NCI-H69 (cell line): ENCODE data around the gene WNT3.

Source experiments
- DNase-seq: peaks from one replicate; lab custom pipeline; 2025; lab: John Stamatoyannopoulos, UW

WNT3 gene

DNA sequence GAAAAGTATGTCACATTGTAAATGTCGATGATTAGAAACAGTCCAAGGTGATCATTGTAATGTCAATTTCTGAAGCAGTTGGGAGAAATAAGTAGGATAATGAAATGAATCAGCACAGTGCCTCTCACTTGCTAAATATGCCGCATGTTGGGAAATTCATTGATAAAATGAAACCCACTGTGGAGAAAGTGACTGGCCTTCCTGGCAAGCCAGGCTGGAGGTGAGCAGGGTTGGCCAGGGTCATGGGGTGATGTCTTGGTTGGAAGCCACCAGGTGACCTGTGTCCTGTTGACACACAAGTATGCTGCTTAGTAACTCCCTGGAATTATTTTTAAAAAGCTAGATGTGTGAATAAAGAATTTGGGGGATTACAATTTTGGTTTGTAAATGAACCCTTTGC, 18.0 kb upstream of the WNT3 start:
- no peak for DNase-seq

DNA sequence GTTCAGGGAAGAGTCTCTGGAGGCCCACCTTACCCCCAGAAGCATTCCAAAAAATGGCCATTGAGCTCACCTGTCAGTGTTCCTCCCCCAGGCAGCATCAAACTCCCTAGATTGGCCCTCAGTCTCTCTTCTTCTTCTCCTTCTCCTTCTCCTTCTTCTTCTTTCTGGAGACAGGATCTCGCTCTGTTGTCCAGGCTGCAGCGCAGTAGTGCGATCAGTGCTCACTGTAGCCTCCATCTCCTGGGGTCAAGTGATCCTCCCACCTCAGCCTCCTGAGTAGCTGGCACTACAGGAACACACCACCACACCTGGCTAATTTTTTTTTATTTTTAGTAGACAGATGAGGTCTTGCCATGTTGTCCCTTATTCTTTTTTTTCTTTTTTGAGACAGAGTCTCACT, 16.4 kb upstream of the WNT3 start:
- no peak for DNase-seq

DNA sequence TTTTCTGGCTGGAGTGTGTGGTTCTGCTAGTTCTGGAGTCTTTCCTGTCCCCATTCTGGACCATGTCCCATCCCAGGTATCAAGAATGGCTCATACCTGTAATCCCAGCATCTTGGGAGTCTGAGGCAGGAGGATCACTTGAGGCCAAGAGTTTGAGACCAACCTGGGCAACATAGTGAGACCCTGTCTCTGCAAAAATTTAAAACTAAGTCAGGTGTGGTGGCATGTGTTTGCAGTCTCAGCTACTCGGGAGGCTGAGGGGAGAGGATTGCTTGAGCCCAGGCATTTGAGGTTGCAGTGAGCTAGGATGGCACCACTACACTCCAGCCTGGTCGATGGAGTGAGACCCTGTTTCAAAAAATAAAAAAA, 15.3 kb upstream of the WNT3 start:
- no peak for DNase-seq

DNA sequence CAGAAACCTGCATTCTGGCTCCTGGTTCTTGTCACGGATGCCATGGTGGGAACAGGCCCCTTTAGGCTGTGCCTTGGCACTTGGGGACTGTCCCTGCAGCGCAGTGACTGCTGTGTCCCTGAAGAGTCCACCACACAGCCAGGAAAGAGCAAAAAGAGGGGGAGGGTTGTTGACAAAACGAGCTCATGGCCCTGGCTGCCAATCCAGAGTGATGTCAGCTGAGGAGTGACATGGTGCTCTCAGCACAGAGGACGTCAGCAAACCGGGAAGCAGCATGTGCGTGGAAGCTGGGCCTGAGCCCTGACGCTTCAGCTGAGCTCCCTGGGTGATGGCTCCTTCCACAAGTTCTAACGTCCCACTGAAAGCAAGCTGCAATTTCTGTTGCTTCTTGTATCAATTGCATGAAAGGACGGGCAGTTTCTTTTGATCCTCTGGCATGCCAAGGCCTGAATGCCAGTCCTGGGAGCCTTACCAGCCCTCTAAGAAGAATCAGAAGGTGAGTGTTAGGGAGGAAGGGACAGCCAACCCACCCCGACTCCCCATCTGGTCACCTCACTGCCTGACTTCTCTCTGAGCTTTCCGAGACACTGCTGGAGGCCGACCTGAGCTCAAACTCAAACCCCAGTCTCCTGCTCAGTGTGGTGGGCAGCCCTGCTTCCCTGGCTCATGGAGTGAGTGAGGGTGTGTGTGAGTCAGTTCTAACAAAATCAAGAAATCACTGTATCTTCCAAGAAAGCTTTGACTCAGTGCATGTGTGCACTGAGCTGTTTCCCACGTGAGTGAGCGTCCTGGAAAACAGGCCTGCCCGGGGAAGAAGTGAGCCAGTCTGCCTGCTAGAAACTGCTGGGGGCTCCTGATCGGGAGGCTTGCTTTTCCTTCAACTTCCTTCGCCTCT, 14.7 kb upstream of the WNT3 start:
- peak; percentile 36 for DNase-seq

DNA sequence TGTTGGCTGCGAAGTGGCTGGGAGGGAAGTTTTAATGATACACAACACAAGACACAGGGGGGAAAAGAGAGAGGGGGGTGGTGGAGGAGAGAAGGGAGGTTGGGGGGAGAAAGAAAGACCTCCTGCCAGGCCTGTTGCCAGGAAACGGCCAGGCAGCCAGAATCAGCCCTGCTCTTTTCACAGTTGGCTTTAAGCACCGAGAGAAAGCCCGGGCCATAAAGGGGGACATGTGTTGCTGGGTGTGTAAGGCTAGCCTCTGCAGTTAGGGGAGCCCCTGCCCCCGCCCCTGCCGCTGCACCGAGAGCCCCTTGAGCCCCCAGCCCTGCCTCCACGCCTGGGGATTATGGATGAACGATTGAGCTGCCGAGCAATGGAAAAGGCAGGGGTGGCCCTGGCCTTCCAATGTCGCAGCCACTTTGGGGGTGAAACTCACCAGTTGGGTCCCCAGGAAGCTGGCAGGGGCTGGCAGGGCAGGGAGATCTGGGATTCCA, 13.9 kb upstream of the WNT3 start:
- DNase-seq, result peak; percentile 58

DNA sequence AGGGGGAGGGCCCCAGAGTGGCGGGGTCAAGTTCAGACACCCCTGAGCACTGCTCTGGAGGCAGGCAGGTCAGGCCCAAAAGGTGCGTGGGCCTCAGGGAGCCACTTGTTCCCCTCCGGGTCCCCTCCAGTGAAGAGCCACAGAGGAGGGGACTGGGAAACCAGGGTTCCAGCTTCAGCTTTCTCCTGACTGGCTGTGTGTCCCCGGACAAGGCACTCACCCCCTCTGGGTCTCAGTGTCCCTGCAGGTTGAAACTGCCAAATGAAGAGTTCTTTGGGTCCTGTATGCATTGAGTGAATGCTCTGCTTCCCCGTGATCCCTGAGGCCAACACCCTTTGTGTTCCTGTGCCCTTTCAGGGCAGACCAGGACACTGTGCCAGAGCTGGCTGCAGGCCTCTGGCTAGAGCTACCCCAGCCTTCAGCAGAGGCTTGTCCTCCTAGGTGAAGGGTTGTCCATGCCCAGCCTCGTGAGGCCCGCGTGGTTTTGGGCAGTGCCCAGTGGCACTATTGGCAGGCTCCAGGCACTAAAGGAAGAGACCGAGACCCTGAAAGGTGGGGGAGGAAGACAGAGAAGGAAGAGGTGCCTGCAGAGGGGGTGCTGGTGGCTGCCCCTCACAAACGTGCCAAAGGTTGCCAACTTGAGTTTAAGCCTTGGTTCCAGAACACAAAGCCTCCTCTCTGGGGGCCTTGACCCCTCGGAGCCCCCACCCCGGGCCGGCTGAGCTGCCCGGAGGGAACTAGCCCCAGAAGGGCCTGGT, 13.3 kb upstream of the WNT3 start:
- no peak for DNase-seq

DNA sequence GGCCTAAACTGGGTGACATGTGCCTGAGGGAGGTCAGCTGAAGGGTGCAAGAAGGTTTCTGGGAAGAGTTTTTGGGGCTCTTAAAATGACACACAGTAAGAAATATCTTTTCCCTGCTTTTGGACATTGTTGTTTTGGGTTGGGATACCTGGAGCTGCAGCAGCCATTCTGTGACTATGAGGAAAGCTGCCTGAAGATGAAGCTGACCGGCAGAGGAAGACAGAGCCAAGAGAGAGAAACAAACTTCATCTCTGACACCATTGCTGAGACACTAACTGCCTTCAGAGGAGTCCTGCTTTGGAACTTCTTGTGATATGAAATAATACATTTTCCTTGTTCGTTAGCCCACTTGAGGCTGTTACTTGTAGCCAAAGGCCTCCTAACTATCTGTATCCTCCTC, 8.8 kb upstream of the WNT3 start:
- no peak for DNase-seq

DNA sequence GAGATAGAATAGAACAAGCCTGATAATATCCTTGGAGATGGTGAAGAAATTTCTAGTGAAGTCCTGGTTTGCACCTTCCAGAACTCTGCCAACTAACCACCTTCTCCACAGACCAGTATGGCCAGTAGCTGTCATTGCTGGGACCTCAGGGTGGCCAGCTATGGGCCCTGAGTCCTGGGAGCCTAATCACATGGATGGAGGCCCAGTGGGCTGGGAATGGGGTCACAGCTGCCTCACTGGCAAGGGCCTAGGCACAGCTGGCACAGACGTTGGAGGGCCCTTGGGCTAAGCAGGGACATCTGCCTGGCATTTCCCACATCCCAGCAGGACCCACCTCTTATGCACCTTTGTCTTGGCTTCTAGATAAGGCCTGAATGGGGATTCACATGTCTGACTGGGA, 7.6 kb upstream of the WNT3 start:
- DNase-seq, result no peak

DNA sequence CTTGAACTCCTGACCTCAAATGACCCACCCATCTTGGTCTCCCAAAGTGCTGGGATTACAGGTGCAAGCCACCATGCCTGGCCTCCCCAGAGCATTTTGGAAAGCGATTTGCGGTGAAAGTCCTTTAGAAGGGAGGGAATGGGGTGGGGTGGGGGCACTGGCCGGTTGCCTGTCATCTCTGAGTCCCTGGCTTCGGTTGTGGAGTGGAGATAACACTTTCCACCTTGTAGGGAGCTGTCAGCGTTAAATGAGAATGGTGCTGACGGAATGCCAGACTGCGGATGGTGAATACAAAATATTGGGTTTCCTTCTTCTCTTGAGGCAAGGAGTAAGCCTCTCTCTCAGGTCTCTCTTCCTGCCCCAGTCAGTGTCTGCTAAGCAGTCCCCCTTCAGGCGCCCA, 5.2 kb upstream of the WNT3 start:
- no peak for DNase-seq

DNA sequence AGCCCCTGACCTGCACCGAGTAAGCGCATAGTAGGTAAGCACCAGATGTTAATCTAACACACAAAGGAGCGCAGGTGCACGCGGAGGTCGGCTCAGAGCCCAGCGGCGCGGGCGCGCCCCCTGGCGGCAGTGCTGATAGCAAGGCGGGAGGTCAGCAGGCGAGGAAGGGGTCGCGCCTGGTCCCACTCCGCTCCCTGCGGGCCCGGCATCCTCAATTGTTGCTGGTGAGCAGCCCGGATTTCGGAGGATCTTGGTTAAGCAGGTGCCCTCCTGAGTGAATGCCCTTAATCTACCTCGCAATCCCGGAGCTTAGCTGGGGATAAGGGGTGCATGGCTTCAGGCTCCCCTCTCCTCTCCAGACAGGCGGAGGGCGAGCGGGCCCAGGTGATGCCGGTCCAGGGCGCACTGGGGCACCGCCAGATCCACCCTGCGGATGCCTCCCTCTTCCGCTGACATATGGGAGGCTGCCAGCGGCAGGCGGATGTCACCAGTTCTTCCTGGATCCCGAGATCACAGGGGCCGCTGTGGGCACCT, 4.0 kb upstream of the WNT3 start:
- DNase-seq, result peak; percentile 78

DNA sequence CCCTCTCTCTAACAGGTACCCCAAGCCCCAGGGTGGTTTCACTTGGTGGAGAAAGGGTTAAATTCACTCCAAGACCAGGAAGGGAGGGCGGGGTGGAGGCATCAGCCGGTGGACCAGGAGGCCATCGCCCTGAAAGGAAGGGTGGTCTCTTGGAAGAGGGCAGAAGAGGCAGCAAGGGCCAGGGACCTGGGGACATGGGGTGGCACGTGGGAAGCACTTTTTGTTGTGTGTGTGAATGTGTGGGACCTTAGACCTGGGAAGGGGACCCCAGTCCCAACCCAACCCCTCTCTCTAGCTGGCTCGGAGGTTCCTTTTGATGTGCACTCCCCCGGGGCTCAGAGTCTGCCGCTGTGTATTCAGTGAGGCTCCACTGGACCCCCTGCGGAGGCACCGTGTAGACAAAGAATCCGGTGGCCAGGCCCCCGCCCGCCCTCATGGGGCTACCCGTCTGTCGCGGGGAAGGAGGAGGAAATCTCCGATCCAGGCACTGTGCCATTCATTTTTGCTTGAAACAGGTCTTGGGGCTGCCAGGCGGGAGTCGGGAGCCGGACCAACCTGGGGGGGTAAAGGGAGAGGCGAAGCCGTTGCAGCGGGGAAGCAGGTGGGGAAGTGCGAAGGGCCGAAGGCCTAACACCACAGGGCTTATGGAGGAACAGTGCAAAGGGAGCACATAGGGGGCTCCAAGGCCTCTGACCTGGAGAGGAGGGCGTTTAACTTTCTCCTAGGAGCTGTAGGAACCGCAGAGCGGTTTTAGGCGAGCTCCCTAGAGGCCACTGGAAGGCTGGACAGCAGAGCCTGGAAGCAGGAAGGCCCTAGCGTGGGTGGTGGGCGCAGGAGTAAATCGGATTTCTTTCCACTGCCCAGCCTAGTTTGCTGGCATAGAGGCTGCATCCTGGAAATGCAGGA, 3.2 kb upstream of the WNT3 start:
- peak; percentile 30 for DNase-seq

DNA sequence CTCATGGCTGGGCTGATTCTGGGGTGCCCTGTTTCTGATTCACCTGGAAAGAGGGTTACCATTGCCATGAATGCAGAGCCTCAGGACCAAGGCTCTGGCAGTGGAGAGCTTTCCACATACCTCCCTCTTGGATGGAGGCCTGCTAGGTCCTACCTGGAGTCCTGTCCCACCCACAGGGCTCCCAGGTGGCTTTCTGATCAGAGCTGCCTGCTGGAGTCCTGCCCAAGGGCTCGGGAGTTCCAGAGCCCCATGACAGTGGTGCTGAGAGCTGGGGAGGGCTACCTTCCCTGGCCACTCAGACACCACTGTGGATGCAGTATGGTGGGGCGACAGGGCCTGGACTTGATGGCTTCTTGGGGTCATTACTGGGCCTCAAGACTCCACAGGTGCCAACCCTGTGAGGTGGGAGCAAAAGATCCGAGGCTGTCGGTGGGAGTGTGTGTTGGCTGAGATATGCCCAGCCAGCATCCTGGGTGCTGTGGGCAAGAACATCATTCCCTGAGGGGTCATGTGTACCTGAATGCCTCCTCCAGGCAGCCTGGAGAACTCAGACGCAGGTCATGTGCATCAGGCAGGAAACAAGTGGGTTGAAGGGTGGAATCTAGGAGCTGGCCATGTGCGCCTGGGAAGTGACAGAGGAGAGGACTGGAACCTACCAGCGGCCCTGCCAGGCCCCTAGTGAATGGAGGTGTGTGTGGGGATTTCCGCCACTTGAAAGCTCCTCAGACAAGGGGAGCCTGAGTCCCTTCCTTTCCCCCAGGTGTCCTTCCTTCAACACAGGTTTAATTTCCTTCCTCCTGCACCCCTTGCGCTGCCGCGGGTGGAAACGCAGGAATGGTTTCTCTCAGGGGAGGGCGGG, 2.3 kb upstream of the WNT3 start:
- no peak for DNase-seq

DNA sequence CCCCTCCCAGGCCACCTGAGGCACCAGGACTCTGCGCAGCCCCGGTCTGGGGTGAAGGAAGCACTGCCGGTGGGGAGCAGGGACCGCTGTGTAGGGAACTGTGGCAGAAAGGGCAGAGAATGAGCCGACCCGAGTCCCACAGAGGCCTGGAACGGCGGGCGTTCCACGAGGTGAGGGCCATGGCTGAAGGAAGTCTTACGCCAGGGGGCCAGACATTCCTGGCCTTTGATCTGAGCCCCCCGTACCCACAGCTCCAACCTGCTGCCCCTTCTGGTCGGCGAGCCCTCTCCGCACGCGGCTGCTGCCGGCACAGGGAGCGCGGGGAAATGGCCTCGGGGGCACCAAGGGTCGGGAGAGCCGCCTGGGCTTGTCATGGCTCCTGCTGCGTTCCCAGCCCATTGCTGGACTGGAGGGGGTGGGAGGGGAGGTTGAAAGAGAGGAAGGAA, 1.4 kb upstream of the WNT3 start:
- DNase-seq, result no peak

DNA sequence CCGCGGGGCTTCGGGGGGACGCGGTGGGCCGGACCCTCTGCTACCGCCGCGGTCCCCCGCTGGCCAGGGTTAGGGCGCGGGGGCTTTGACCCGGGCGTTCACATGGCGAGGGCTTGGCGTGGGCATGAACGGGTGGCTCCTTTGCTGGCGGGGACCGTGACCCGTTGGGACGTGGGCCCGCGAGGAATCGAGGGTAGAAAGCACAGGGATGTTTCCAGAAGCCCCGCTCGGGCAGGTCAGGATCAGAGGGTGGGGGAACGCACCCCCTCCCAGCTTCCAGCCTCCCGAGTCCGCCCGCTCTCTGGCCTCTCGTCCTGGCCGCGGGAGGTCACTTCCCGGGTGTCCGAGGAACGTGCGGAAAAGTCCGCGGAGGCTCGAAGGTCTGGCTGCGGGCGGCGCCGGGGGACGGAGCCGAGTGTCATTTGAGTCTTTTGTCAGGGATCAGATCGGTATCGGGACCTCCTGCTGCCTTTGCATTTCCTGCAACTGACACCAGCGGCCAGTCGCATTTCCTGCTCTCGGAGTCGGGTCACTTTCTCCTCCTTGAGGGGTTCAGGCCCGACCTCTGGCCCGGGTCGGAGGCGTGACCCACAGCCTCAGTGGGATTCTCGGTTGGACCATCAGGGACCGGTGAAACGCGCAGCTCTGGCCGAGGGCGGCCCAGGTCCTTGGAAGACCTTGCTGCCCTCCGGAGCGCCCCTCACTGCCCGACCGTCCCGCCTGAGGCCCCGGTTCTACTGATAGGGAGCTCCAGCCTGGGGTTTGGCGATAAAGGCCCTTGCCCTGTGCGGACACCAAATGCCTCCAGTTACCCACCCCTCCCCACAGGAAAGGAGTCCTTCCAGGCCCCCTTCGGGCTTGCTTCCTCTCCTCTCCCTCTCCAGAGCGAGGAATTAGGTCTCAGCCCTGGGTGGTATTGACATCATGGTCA, 702 bp upstream of the WNT3 start:
- DNase-seq, result peak; percentile 53

DNA sequence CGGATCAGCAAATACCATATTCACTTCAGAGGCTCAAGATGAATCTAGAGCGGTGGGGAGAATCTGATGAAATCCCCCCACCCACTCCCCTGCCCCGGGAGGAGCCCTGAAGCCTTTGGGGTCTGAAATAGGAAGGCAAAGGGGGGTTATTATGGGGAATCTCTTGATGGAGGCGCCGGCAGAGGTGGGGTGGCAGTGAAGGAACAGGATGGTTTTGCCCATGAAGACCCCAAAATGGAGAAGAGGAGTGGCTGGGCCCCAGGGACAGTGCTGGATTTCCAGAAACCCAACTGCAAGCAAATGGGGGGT, 637 bp downstream of the WNT3 start:
- no peak for DNase-seq

DNA sequence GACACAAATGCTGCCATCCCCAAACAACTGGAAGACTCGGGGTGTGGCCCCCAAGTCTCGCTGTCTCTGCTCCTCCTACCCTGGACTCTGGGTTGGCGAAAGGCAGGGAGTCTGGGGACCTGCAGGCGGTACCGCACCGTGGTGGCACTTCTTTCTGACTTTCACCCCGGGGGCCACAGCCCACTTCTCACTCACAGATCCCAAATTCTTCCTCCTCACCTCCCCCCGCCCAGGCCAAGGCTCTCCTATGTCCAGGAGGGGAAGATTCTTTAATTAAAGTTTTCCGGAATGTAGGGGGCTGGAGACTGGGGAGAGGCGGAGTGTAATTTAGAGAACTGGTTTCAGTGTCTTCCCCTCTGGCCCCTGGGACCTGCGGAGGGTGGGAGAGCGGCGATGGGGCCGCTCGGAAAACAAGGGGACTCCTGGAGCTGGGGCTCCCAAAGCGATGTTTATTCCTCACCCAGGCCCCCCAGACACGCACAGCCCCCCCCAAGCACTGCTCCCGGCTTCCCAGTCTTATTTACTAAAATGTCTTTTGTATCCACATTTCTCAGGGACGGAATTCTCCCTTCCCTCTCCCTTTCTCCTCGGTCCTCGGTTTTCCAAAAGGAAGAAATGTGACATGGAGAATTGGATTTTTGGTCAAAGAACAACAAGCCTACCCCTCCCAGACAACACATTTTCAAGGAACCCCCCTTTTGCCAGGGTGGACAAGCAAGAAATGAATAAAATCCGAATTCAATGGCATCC, 1.2 kb downstream of the WNT3 start:
- DNase-seq, result no peak

DNA sequence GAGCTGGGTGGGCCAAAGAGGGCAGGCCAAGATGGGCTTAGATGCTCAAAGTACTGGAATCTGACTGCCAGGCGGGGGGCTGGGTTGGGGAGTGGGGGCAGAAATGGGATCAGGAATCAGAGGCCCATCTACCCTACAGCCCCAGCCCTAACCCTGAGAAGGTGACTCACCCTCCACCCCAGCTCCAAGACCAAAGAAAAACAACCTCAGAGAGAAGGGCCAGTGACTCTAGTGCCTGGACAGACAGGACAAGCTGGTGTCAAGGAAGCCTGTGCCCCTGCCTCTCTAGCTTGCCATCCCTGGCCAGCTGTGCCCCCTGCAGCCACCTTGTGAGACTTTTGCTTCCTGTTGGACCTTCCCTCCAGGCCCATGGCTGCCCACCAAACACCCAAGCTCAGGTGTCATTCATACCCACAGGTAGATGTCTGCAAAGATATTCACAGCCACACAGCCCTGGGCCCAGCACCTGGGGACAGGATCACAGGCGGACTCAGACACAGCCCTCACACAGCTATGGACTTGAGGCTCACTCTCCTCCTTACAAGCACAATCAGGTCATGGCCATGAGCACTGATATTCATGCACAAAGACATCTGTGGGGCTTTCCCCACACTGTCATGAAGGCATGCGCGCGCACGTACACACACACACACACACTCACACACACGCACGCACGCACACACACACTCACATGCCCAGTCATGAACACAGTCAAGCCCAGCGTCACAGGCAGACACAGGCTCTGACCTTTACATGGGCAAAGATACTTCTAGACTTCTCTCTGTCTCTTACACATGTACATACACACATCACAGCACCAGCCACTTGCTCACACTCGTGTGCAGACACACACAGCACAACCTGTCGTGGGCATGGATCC, 2.8 kb downstream of the WNT3 start:
- no peak for DNase-seq

DNA sequence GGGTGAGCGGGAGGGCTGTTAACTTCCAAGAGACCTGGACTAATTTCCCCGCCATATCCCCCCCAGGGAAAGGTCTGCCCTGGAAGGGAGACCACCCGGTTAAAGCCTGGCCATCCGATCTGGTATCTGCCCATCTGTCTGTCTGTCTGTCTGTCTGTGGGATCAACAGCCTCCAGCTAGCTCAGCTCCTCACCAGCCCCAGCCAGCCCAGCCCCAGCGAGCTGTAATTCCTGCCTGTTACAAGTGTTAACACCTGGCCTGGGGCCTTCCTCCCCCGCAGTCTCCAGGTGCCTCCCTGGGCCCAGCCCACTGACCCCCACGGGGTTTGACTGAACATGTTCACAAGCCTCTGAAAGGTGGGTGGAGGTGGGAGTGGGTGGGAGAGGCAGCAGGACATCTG, 4.0 kb downstream of the WNT3 start:
- no peak for DNase-seq
